ENCODE results near the gene ASB2. TPM values are rescaled to one million over a fixed set of nuclear protein-coding genes. Genes with fewer than 3 reads are reported as not detected.

ASB2 gene, protein sequence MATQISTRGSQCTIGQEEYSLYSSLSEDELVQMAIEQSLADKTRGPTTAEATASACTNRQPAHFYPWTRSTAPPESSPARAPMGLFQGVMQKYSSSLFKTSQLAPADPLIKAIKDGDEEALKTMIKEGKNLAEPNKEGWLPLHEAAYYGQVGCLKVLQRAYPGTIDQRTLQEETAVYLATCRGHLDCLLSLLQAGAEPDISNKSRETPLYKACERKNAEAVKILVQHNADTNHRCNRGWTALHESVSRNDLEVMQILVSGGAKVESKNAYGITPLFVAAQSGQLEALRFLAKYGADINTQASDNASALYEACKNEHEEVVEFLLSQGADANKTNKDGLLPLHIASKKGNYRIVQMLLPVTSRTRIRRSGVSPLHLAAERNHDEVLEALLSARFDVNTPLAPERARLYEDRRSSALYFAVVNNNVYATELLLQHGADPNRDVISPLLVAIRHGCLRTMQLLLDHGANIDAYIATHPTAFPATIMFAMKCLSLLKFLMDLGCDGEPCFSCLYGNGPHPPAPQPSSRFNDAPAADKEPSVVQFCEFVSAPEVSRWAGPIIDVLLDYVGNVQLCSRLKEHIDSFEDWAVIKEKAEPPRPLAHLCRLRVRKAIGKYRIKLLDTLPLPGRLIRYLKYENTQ
- total RNA-seq (2014; rRNA removed; shearing (Covaris generic)): 0.21 TPM in 1 of 2 replicates, not detected in the other

DNA sequence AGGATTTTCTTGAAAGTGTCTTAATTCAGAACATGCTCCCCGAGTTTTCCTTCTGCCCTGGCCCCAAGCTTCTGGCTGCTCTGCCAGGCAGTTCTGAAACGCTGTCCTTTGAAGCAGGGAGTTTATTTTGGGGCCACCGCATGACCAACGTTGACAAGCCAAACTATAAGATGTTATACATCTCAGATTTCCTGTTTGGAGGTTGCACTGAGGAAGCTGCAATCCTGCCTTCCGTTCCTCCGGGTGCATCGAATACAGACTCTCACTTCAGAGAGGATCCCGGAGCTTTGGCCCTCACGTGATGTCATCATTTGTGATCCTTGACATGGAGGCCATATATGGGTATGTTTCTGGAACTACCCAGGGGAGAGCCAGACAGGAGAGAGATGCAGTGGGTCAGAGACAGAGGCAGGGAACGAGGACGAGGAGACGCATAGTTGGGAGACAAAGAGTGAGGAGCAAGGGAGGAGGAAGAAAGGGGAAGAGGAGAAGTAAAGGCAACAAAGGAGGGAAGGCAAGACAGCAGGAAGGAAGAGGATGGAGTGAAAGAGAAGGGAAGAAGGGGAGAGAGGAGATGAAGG is at the start of gene ASB2:
Gene ASB2 (minus strand): TSS at position 94 of the 581 bp plus-strand sequence. CDS start 12,031 bp downstream, outside the sequence.
- no peak within 1 kb of the TSS for H3K4me3 ChIP-seq (ENCODE audit: insufficient read depth, low read depth, low read length)
- no peak for DNase-seq

DNA sequence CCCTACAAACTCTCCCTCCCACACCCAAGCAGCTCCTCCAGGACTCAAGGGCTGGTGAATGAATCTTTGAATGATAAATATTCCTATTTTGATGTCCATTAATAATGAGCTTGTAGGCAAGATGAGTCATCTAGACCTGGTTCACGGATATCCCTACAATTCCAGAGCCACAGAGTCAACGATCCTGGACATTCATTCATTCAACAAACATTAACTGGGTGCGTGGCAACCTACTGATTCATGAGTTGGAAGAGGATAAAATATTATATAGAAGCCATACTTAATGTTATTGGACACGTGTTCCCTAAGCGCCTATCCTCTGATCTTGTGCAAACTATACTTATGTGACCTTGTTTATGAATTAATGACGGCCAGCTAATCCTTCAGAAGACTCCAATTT is 49.4 kb upstream of the ASB2 start:
- H3K4me3 ChIP-seq (ENCODE audit: insufficient read depth, low read depth, low read length): no peak overlapping the region; the same call in 1 of the 2 replicates
- no peaks in the 10 kb centered on the region for H3K36me3 ChIP-seq (replicated peaks; ENCODE audit: control insufficient read depth, insufficient read depth, low read length)

More for the DNA sequence above, at the start of gene ASB2:
- no peaks in the 10 kb centered on the region for H3K27me3 ChIP-seq (ENCODE audit: control insufficient read depth, insufficient read depth, low read length)
- H3K36me3 ChIP-seq (replicated peaks; ENCODE audit: control insufficient read depth, insufficient read depth, low read length): no peaks in the 10 kb centered on the region

DNA sequence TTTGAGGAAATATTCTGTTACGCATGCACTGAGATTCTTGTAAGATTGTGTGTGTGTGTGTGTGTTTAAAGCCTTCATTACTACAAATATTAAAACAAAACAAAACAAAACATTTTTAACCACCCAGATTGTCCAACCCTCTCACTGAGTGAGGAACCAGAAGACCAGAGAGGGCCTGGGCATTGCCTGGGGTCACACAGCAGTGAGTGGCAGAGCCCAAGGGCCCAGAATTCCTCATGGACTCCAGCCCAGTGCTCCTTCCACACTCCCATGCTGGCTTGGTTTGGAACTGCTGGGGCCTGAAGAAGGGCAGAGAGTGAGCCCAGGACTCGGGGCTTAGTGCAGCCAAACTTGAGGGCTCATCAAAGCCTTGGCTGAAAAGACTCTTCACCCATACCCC is 48.2 kb upstream of the ASB2 start:
- Histone ChIP-seq H3K36me3 (replicated peaks; ENCODE audit: control insufficient read depth, insufficient read depth, low read length) (no peaks in the 10 kb centered on the region), H3K27me3 (ENCODE audit: control insufficient read depth, insufficient read depth, low read length) (peaks cover 6% of the 10 kb centered on the region), H3K4me3 (ENCODE audit: insufficient read depth, low read depth, low read length) (no peak overlapping the region)
- no peak for DNase-seq

More for the DNA sequence above, 49.4 kb upstream of the ASB2 start:
- peaks cover 6% of the 10 kb centered on the region for H3K27me3 ChIP-seq (ENCODE audit: control insufficient read depth, insufficient read depth, low read length)
- no peak for DNase-seq

DNA sequence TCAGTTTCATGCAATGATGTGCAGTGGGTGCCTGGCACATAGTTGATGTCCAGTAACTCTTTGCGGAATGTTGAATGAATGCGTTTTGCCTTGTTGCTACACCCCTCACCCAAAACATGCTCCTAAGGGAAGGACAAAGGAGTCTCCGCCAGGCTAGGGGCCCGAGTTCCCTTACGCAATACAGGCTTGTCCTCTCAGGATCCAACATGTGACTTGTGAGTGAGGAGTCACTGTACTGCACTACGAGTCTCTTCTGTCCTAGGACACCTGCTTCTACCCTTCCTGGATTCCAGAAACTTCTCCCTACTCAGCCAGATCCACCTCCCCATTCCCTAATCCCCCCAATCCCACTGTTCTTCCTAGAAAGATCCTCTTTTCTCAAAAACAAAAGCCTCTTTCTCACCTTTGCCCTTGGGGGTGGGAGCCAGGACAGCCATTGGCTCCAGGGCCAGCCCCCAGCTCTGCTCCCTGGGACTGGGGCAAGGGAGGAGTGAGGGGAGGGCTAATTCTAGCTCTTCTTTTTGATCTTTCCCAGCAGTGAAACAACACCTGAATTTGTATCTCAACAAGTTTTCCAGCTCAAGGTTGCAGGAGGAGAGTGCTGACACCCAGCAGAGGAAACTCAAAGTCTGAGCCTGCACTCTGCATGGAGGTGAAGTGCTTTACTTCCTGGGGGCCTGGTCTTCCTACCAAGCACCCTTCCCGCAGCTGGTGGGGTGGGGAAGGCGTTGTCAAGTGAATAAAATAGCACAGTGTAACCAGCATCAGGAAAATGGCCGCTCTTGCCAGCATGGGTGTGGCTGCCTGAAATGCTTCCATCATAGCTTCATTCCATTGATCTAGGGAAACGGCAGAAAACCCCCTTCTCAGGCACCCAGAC is 46.4 kb upstream of the ASB2 start:
- no peak for DNase-seq

DNA sequence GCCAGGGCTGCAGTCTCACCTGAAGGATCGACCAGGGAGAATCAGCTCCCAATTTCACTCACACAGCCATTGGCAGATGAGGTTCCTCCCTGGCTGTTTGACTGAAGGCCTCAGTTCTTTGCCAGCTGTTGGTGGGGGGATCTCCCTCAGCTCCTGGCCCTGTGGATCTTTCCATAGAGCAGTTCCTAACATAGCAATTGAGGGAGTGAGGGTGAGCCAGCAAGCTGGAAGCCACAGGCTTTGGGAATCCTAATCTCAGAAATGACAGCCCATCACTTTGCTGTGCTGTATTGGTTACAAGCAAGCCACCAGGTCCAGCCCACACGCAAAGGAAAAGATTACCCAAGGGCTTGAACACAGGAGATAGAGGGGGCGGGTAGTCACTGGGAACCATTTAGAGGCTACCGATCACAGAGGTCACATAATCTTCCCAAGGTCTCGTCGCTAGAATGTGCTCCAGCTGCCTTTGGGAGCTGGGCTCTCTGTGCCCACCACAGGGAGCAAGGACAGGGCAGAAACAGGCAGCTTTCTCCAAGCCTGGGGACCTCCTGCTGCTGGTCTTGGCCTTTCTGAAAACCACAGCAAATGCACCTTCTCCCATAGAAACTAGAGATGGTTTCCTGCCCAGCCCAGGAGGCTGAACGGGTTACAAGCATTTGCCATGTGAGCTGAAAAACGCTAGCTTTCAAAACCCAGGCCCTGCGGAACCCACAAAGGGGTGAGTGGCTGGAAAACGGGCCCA is 45.2 kb upstream of the ASB2 start:
- DNase-seq: no peak
- peaks cover 1% of the 10 kb centered on the region; the same call in 1 of the 2 replicates for H3K27me3 ChIP-seq (ENCODE audit: control insufficient read depth, insufficient read depth, low read length)
- H3K4me3 ChIP-seq (ENCODE audit: insufficient read depth, low read depth, low read length): no peak overlapping the region
- no peaks in the 10 kb centered on the region for H3K36me3 ChIP-seq (replicated peaks; ENCODE audit: control insufficient read depth, insufficient read depth, low read length)

More for the DNA sequence above, 46.4 kb upstream of the ASB2 start:
- Histone ChIP-seq H3K4me3 (ENCODE audit: insufficient read depth, low read depth, low read length) (no peak overlapping the region), H3K27me3 (ENCODE audit: control insufficient read depth, insufficient read depth, low read length) (peaks cover 6% of the 10 kb centered on the region), H3K36me3 (replicated peaks; ENCODE audit: control insufficient read depth, insufficient read depth, low read length) (no peaks in the 10 kb centered on the region)

DNA sequence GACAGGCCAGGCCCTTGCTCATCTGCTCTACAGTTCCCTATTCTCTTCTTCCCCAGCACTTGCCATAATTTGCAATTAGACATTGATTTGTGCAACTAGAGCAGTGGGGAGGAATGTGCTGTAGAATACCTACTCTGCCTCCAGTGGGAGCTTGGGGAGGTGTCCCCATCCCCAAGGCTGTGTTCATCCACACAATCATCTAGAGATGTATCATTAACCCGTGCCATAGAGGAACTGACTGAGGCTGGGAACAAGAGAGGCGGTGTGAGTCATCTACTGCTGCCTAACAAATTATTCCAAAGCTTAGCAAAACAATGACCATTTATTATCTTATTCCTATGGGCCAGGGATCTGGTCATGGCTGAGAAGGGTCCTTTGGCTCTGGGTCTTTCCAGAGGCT is 44.6 kb upstream of the ASB2 start:
- H3K36me3 ChIP-seq (replicated peaks; ENCODE audit: control insufficient read depth, insufficient read depth, low read length): no peaks in the 10 kb centered on the region
- DNase-seq: no peak

DNA sequence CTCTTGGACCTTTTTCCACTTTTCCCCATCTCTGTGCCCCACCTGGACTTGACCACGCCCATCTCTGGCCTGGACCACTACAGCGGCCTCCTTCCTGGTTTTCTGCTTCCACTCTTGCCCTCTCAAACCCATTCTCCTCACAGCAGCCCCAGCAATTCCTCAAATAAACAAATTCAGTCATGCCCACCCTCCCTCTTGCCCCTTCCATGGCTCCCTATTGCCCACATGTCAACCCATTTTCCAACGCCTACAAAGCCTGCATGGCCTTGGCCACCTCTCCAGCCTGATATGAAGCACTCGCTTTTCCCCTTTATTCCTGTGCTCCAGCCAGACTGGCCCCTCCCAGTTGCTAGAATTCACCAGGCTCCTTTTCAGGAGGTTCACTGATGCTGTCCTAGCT is 43.9 kb upstream of the ASB2 start:
- no peaks in the 10 kb centered on the region for H3K27me3 ChIP-seq (ENCODE audit: control insufficient read depth, insufficient read depth, low read length)
- no peak overlapping the region for H3K4me3 ChIP-seq (ENCODE audit: insufficient read depth, low read depth, low read length)
- no peaks in the 10 kb centered on the region for H3K36me3 ChIP-seq (replicated peaks; ENCODE audit: control insufficient read depth, insufficient read depth, low read length)
- no peak for DNase-seq

More for the DNA sequence above, 44.6 kb upstream of the ASB2 start:
- Histone ChIP-seq H3K27me3 (ENCODE audit: control insufficient read depth, insufficient read depth, low read length) (no peaks in the 10 kb centered on the region), H3K4me3 (ENCODE audit: insufficient read depth, low read depth, low read length) (no peak overlapping the region)

DNA sequence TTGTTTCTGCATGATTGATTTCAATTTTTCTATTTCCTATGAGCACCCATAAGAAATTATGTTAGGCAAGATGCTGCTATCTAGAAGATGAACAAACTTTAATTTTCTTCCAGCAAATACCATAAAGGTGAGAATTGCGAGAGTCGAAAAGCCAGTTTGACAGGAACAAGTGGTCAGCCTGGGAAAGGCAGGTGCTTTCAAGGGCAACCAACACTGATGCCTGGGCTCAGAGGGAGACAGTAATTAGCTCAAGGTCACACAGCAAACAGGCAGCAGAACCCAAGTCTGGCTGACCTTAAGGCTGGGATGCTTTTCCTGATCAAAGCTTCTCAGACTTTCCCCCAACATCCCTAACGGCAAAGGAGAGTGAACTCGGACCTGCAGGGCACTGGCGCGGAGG is 43.0 kb upstream of the ASB2 start:
- Histone ChIP-seq H3K4me3 (ENCODE audit: insufficient read depth, low read depth, low read length) (no peak overlapping the region), H3K36me3 (replicated peaks; ENCODE audit: control insufficient read depth, insufficient read depth, low read length) (no peaks in the 10 kb centered on the region), H3K27me3 (ENCODE audit: control insufficient read depth, insufficient read depth, low read length) (no peaks in the 10 kb centered on the region)
- no peak for DNase-seq

DNA sequence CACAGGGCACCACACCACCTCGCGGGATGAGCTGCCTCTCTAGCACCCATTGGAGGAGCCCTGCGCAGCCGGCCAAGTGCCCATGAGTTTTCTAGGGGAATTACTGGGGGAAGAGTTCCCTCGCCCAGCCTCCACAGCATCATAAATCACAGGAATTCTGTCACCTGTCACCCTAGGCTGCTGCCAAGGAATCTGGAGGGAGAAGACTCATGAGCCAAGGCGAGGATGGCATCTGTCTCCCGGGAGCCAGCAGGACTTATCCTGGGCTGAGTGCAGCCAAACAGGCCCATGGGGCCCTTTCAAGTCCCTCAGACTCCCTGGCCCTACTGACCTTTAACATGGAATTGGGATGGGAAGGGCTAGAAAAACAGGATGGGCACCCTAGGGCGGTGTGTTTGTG is 41.9 kb upstream of the ASB2 start:
- H3K4me3 ChIP-seq (ENCODE audit: insufficient read depth, low read depth, low read length): no peak overlapping the region
- no peak for DNase-seq
- no peaks in the 10 kb centered on the region for H3K36me3 ChIP-seq (replicated peaks; ENCODE audit: control insufficient read depth, insufficient read depth, low read length)
- H3K27me3 ChIP-seq (ENCODE audit: control insufficient read depth, insufficient read depth, low read length): no peaks in the 10 kb centered on the region

DNA sequence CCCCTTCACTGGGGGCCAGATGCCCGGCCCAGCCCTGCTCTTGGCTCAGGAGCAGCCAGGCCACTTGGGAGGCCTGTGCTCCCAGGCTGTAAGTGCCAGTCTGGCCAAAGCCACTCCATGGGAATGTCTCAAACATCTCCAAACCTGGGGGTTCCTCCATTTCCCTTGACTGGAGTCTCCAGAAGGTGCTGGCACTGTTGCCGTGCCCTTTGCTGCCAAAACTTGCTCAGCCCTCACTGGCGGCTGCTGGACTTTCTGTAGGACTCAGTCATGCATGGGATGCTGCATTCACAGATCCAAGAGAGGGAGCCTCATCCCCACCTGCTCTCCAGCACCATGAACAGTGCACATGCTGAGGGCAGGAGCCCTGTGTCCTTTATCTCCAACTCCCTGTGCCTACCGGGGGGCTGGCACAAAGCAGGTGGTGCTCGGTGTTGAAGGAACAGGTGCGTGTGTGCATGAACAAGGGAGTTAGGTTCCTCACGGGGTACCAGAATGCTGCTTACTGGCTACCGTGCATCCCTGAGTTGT is 40.1 kb upstream of the ASB2 start:
- Histone ChIP-seq H3K27me3 (ENCODE audit: control insufficient read depth, insufficient read depth, low read length) (no peaks in the 10 kb centered on the region), H3K36me3 (replicated peaks; ENCODE audit: control insufficient read depth, insufficient read depth, low read length) (no peaks in the 10 kb centered on the region), H3K4me3 (ENCODE audit: insufficient read depth, low read depth, low read length) (no peak overlapping the region)
- DNase-seq: no peak

DNA sequence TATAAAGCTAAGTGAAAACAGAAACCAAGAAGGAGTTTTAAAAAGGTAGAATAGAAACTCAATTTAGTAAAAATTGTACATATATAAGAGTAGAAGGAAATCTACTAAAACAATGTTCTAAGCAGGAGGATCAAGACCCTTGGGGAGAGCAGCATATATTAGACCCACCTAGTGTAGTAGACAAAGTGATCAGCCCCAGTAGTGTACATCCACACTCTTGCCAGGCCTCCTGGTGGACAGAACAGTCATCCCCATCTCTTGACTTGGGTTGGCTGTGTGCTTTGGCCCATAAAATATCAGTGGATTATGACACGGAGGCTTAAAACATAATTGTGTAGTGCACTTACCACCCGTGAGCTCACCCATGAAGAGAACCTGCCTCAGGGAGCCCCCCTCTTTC is 38.9 kb upstream of the ASB2 start:
- DNase-seq: no peak
- Histone ChIP-seq H3K4me3 (ENCODE audit: insufficient read depth, low read depth, low read length) (no peak overlapping the region), H3K27me3 (ENCODE audit: control insufficient read depth, insufficient read depth, low read length) (no peaks in the 10 kb centered on the region; the same call in 1 of the 2 replicates), H3K36me3 (replicated peaks; ENCODE audit: control insufficient read depth, insufficient read depth, low read length) (no peaks in the 10 kb centered on the region)

DNA sequence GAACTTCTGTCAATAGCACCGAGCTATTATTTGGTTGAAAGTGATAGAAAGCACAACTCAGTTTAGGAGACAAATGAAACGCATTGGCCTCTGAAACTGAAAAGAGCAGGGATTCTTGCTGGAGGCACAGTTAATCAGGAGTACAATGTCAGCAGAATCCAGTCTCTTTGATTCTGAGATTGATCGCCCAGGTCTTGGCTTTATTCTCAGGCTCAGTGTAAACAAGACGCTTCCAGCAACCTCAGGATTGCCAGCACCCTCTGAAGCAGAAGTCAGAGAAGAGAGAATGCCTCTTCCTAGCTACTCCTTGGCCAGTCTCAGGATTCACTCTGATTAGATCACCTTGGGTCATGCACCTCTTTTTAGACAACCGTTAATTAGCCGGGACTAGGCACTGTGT is 38.0 kb upstream of the ASB2 start:
- Histone ChIP-seq H3K36me3 (replicated peaks; ENCODE audit: control insufficient read depth, insufficient read depth, low read length) (no peaks in the 10 kb centered on the region), H3K4me3 (ENCODE audit: insufficient read depth, low read depth, low read length) (no peak overlapping the region), H3K27me3 (ENCODE audit: control insufficient read depth, insufficient read depth, low read length) (no peaks in the 10 kb centered on the region; the same call in 1 of the 2 replicates)
- DNase-seq: no peak

DNA sequence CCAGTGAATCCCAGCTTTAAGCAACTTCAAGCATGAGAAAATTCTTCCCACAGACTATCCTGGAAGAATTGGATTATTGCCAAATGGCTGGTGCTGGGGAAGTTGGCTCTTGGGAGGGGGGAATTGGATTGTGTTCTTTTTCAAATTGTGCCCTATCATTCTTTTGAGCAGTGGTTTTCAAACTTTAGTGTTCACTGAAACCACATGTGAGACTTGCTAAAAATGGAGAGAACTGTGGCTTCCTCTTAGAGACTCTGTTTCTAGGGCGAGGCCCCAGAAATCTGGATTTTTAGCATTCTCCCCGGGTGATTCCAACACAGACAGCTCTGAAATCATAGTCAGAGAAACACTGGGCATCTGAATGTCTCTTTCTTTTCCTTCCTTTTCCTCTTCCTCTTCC is 35.4 kb upstream of the ASB2 start:
- Histone ChIP-seq H3K36me3 (replicated peaks; ENCODE audit: control insufficient read depth, insufficient read depth, low read length) (no peaks in the 10 kb centered on the region), H3K27me3 (ENCODE audit: control insufficient read depth, insufficient read depth, low read length) (no peaks in the 10 kb centered on the region; the same call in 1 of the 2 replicates), H3K4me3 (ENCODE audit: insufficient read depth, low read depth, low read length) (no peak overlapping the region)
- no peak for DNase-seq
